Aorta (tissue), 5 donors: Measurements from ENCODE around the gene MYO1E. TPM values are rescaled to one million over a fixed set of nuclear protein-coding genes. Genes with fewer than 3 reads are reported as not detected.
A peak's percentile ranks its signal among the peaks of the same experiment; 100 is the strongest.
"Not testable (repeated sequence)": the region's sequence is repeated elsewhere in the genome, so short reads cannot be mapped to it uniquely, and the experiment has no call there.

ENCODE experiments used
- ATAC-seq: fragments of 200-7000 bp; cut with Tn5 transposase; one replicate; pipeline ENCODE4 v1.9.1; 2022; ENCODE audit warnings: moderate library complexity; ENCODE audit not compliant: low FRiP score
- DNase-seq, 2 donors: peaks; one replicate each; pipeline ENCODE4 v3.0.0-alpha.2; 2020
- H3K27ac ChIP-seq, 2 donors: one replicate each; pipeline ENCODE4 v1.5.1; 2013; ENCODE audit warnings: low read length in 2 of 2, mild to moderate bottlenecking in 2 of 2, moderate library complexity in 2 of 2, control low read depth in 1 of 2, inconsistent platforms in 1 of 2, low read depth in 1 of 2
- H3K27me3 ChIP-seq, 2 donors: one replicate each; pipeline ENCODE4 v1.6.1; 2013; ENCODE audit warnings: control low read depth in 1 of 2, low read length in 1 of 2, mild to moderate bottlenecking in 1 of 2, moderate library complexity in 1 of 2; ENCODE audit not compliant: insufficient read depth in 2 of 2, control insufficient read depth in 1 of 2
- H3K36me3 ChIP-seq, 2 donors: one replicate each; pipeline ENCODE4 v1.6.1; 2013; ENCODE audit warnings: control low read depth in 1 of 2, low read length in 1 of 2, mild to moderate bottlenecking in 1 of 2; ENCODE audit not compliant: insufficient read depth in 2 of 2, control insufficient read depth in 1 of 2
- H3K4me1 ChIP-seq, 2 donors: one replicate each; pipeline ENCODE4 v1.6.1; 2013; ENCODE audit warnings: low read length in 2 of 2, control low read depth in 1 of 2, mild to moderate bottlenecking in 1 of 2, moderate library complexity in 1 of 2; ENCODE audit not compliant: insufficient read depth in 2 of 2, control insufficient read depth in 1 of 2
- H3K4me3 ChIP-seq, 2 donors: one replicate each; pipeline ENCODE4 v1.5.1; 2013; ENCODE audit warnings: low read length in 2 of 2, control low read depth in 1 of 2, mild to moderate bottlenecking in 1 of 2
- H3K9me3 ChIP-seq: one replicate; pipeline ENCODE4 v1.6.1; 2013; ENCODE audit warnings: mild to moderate bottlenecking, low read length; ENCODE audit not compliant: control insufficient read depth
- WGBS, 2 donors: extraction: QIAGEN DNeasy Blood & Tissue Kit; methylation state at CpG; one replicate each; pipeline ENCODE4 v1.1.7; 2013; 5-methylcytosine and 5-hydroxymethylcytosine counted together
- intact Hi-C, 2 donors: fragments of 100-400 bp; cut with DNase I; formaldehyde crosslinking; loops; one replicate each; pipeline versions ENCODE4 v1.14.2 to v1.15.0; 2022
- polyA plus RNA-seq, 2 donors: library from polyadenylated mRNA; stranded (reverse); fragments of 200-250 nt; gene quantifications; one replicate each; pipeline ENCODE4 v1.2.3, GENCODE V29; 2013
- total RNA-seq, 2 donors: library from RNA; stranded (reverse); fragmentation: NEBNext Ultra II Directional; extraction: Animal tissue kit (Norgen Biotek cat#: 25700); gene quantifications; one replicate each; pipeline ENCODE4 v1.2.1, GENCODE V29; 2021
- donor health status: healthy with polysubstance abuse.
- donor health status: Bipolar disorder and iron deficiency.
- donor health status: DM: no; HTN: no; CAD: no.
- donor health status: DM: no; HTN: no; CAD: no.
- donor health status: DM: yes; HTN: yes; CAD: no.

Gene MYO1E
- total and polyA plus RNA-seq, 4 donors = 44.6 to 225 (median 105) TPM

DNA sequence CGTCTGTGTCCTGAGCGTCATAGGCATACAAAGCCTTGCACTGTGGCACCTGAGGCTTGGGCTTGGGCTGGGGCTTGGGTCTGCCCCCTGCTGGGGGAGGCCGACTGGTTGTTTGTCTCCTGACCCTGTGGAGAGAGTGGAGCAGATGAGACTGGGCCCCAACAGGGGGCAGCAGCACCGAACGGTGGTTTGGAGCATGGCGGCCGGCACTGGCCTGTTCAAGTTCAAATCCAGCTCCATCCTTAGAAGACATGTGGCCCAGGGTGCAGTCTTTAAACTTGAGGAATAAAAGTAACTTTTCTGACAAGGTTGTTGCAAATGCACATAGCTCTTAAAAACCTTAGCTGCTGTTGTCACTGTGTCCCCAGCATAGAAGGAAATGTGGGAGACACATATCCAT lies 234.4 kb downstream of the MYO1E start:
- ATAC-seq (no peak), DNase-seq (peak in 1 of 2 donors; percentile 62)
- WGBS, 2 donors = 62 to 64% methylated on average over 7 of the region's 7 CpGs
- Histone ChIP-seq H3K4me3 (no peak overlapping the region), H3K27me3 (no peaks in the 10 kb centered on the region), H3K4me1 (no peaks in the 10 kb centered on the region), H3K9me3 (no peaks in the 10 kb centered on the region), H3K27ac (no peak overlapping the region), H3K36me3 (peaks cover 5 to 15% of the 10 kb centered on the region in 2 donors)
- intact Hi-C loops = no loop called here

DNA sequence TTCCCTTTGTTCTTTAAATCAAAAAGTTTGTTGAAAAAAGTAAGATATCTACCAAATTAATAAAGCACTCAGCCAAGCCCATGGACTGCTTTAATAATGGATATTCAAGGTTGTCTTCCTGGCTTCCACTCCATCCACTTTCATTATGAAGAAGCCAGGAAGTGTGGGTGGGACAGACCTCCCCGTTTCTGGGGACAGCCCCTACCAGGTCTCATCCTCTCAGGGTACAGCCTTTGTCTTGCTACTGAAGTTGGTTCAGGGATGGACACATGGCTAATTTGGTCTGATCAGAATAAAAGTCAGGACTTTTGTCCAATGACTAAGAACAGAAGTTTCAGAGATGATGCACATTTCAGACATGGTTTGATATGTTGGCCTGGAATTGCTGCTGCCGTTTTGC lies 235.1 kb downstream of the MYO1E start:
- no peak for ATAC-seq
- Histone ChIP-seq H3K4me1 (no peaks in the 10 kb centered on the region), H3K4me3 (no peak overlapping the region), H3K36me3 (peaks cover 6 to 14% of the 10 kb centered on the region in 2 donors), H3K27ac (no peak overlapping the region), H3K27me3 (no peaks in the 10 kb centered on the region), H3K9me3 (no peaks in the 10 kb centered on the region)
- intact Hi-C loops = no loop called here
- no peak for DNase-seq
- WGBS, 2 donors = 37 to 59% methylated on average over 2 of the region's 2 CpGs

DNA sequence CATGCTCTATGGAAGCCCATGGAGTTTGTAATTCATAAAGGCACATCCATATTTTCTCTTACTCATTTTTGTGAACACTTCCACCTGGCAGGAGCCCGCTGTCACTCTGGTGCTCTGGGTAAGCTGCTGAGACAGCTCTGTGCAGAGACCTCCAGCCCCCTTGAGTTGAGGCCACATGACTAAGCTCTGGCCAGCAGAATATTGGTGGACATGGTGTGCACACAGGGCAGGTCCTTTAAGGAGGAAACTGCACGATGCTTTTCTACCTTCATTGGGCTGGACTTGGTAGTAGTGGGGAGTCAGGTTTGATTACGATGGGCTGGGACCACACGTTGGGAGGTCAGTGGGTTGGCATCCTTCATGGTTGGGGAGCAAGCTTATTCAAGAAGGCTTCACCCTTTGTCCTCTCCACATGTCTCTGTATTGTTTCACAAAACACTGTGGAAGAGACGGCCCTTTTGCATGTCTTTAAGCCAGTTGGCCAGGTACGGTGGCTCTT lies 238.7 kb downstream of the MYO1E start:
- Histone ChIP-seq H3K4me3 (no peak overlapping the region), H3K27me3 (no peaks in the 10 kb centered on the region), H3K27ac (no peak overlapping the region), H3K9me3 (no peaks in the 10 kb centered on the region), H3K4me1 (no peaks in the 10 kb centered on the region), H3K36me3 (peaks cover 7 to 14% of the 10 kb centered on the region in 2 donors)
- 97 to 98% methylated on average over 6 of the region's 6 CpGs for WGBS, 2 donors
- ATAC-seq = no peak
- intact Hi-C loops = no loop called here
- no peak for DNase-seq

DNA sequence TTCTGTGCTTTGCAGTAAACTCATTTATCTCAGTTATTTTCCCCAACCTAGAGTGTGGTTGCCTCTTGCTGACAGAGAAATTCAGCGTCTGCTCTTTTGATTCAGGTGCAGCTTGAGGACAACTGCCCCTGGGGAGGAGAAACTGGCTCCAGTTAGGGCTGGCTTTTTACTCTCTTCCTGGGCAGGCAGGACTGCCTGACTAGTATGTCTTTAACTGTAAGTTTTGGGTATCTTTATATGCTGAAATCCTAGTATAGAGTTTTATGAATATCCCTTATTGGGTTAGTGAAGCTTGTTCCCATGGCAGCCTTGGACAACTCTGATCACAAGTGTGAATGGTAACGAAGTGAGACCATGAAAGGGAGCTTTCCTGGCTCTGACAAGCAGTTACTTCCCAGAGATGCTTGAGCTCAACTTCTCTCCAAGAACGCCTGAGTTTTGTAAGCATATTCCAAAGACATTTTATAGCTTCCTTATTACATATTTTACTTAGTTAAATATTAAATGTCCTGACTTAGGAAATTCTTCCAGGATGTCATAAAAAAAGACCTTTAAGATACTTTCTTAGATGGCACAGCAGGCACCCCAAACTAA lies 240.6 kb downstream of the MYO1E start:
- no peak for DNase-seq
- intact Hi-C loops = no loop called here
- no peak overlapping the region for H3K4me3 ChIP-seq
- H3K4me1 ChIP-seq = no peaks in the 10 kb centered on the region
- ATAC-seq = no peak
- WGBS, 2 donors = 88 to 91% methylated on average over 3 of the region's 3 CpGs
- peaks cover 7 to 12% of the 10 kb centered on the region in 2 donors for H3K36me3 ChIP-seq
- no peaks in the 10 kb centered on the region for H3K27me3 ChIP-seq
- no peak overlapping the region for H3K27ac ChIP-seq
- H3K9me3 ChIP-seq = no peaks in the 10 kb centered on the region

DNA sequence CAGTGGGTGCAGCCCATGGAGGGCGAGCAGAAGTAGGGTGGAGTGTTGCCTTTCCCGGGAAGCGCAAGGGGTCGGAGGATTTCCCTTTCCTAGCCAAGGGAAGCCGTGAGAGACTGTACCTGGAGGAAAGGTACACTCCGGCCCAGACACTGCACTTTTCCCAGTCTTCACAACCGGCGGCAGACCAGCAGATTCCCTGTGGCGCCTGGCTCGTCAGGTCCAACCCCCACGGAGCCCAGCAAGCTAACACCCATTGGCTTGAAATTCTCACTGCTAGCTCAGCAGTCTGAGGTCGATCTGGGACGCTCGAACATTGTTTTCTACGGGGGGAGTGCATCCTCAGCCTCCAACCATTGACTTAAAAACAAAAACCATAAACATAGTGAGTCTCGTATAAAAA lies 241.2 kb downstream of the MYO1E start:
- Histone ChIP-seq H3K4me1 (no peaks in the 10 kb centered on the region), H3K9me3 (no peaks in the 10 kb centered on the region), H3K4me3 (no peak overlapping the region), H3K36me3 (peaks cover 7 to 12% of the 10 kb centered on the region in 2 donors), H3K27ac (no peak overlapping the region), H3K27me3 (no peaks in the 10 kb centered on the region)
- no peak for ATAC-seq
- no peak for DNase-seq
- WGBS, 2 donors = 97% methylated on average over 16 of the region's 16 CpGs
- intact Hi-C loops = no loop called here

DNA sequence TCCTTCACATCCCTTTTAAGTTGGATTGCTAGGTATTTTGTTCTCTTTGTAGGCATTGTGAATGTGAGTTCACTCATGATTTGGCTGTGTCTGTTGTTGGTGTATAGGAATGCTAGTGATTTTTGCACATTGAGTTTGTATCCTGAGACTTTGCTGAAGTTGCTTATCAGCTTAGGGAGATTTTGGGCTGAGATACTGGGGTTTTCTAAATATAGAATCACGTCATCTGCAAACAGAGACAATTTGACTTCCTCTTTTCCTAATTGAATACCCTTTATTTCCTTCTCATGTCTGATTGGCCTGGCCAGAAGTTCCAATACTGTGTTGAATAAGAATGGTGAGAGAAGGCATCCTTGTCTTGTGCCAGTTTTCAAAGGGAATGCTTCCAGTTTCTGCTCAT lies 245.4 kb downstream of the MYO1E start:
- ATAC-seq, H3K27ac ChIP-seq, H3K4me3 ChIP-seq, H3K27me3 ChIP-seq, H3K4me1 ChIP-seq, H3K9me3 ChIP-seq, intact Hi-C loops, DNase-seq, H3K36me3 ChIP-seq: not testable (repeated sequence)
- WGBS, 2 donors = 78 to 93% methylated on average over 1 of the region's 1 CpG

DNA sequence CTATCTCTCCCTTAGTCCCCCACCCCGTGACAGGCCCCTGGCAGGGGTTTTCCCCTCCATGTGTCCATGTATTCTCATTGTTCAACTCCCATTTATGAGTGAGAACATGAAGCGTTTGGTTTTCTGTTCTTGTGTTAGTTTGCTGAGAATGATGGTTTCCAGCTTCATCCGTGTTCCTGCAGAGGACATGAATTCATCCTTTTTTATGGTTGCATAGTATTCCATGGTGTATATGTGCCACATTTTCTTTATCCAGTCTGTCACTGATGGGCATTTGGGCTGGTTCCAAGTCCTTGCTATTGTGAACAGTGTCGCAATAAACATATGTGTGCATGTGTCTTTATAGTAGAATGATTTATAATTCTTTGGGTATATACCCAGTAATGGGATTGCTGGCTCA lies 247.0 kb downstream of the MYO1E start:
- H3K27me3 ChIP-seq, H3K4me3 ChIP-seq, H3K36me3 ChIP-seq, H3K9me3 ChIP-seq, H3K27ac ChIP-seq, DNase-seq, intact Hi-C loops, ATAC-seq, H3K4me1 ChIP-seq: not testable (repeated sequence)
- 97 to 100% methylated on average over 4 of the region's 4 CpGs for WGBS, 2 donors

DNA sequence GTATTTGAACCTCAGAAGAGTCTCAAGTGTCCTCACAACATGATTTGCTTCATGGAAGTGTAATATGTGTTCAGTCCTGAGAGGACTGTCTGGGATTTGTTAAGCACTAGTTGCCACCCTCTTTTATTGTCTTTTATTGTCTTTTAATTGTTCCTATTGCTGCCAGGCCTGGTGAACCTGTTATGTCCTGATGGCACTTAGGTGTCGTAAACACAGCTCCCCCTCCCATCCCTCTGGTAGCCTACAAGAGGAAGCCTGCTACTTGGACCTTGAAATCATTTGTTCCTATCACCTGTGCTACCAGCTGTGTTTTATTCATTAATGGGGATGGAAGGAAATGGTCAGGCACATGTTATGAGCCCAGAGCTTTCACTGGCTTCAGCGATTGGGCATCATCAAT lies 248.4 kb downstream of the MYO1E start:
- Histone ChIP-seq H3K27ac (no peak overlapping the region), H3K36me3 (no peaks in the 10 kb centered on the region), H3K4me3 (no peak overlapping the region), H3K4me1 (no peaks in the 10 kb centered on the region), H3K9me3 (no peaks in the 10 kb centered on the region), H3K27me3 (no peaks in the 10 kb centered on the region)
- 93 to 96% methylated on average over 2 of the region's 2 CpGs for WGBS, 2 donors
- intact Hi-C loops = no loop called here
- ATAC-seq (no peak), DNase-seq (no peak)

DNA sequence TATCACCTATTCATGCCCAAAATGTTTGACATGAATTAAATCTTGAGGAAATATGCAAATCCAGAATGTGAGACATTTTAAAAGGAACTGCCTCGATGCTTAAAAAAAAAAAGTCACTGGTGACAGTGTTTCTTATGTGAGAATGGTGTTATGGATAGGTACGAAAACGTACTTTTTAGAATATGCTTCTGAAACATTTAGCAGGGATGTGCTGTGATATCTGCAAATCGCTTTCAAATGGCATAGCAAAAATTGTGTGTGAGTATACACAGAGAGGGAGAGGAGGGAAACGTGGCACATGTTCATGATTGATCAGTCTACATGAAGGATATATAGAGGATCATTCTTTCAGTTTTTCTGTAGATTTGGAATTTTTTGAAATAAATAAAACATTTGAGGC lies 251.7 kb downstream of the MYO1E start:
- 91 to 93% methylated on average over 5 of the region's 5 CpGs for WGBS, 2 donors
- H3K4me3 ChIP-seq = no peak overlapping the region
- no peak for ATAC-seq
- H3K27me3 ChIP-seq = no peaks in the 10 kb centered on the region
- H3K27ac ChIP-seq = no peak overlapping the region
- no peaks in the 10 kb centered on the region for H3K9me3 ChIP-seq
- no peak for DNase-seq
- H3K4me1 ChIP-seq = no peaks in the 10 kb centered on the region
- intact Hi-C loops = no loop called here
- H3K36me3 ChIP-seq = no peaks in the 10 kb centered on the region
